Mesothelial cell of epicardium (in vitro differentiated cells): ENCODE data around the gene ZNF878. TPM values are rescaled to one million over a fixed set of nuclear protein-coding genes. Genes with fewer than 3 reads are reported as not detected.

Experiments used
- DNase-seq, 2 experiments: peaks; one replicate each; pipeline ENCODE4 v3.0.0; 2021; ENCODE audit warnings: low spot score in 2 of 2; ENCODE audit not compliant: unreplicated experiment in 2 of 2
- H3K27ac Mint-ChIP-seq: 2 replicates; pipeline ENCODE4 v1.8.0; 2021; ENCODE audit warnings: mixed read lengths
- H3K27me3 Mint-ChIP-seq: 2 replicates; pipeline ENCODE4 v1.8.0; 2021; ENCODE audit warnings: low read depth, mixed read lengths
- H3K36me3 Mint-ChIP-seq: 2 replicates; pipeline ENCODE4 v1.8.0; 2021; ENCODE audit warnings: mixed read lengths
- H3K4me1 Mint-ChIP-seq: 2 replicates; pipeline ENCODE4 v1.8.0; 2021; ENCODE audit warnings: mixed read lengths
- H3K4me3 Mint-ChIP-seq: 2 replicates; pipeline ENCODE4 v1.8.0; 2021; ENCODE audit warnings: mild to moderate bottlenecking, moderate library complexity, mixed read lengths
- H3K9me3 Mint-ChIP-seq: 2 replicates; pipeline ENCODE4 v1.8.0; 2021; ENCODE audit warnings: mixed read lengths
- CTCF ChIP-seq: fragments of 200-600 bp; sonication (generic); IDR thresholded peaks from one replicate; pipeline ENCODE4 v1.5.0; 2021; ENCODE audit warnings: antibody characterized with exemption; ENCODE audit not compliant: unreplicated experiment
- total RNA-seq: library from RNA; stranded (reverse); gene quantifications from 3 replicates; pipeline ENCODE4 v1.2.1, GENCODE V29; 2021

Gene ZNF878
- total RNA-seq, 1 donor from 2014 or later = 0.40 TPM

DNA sequence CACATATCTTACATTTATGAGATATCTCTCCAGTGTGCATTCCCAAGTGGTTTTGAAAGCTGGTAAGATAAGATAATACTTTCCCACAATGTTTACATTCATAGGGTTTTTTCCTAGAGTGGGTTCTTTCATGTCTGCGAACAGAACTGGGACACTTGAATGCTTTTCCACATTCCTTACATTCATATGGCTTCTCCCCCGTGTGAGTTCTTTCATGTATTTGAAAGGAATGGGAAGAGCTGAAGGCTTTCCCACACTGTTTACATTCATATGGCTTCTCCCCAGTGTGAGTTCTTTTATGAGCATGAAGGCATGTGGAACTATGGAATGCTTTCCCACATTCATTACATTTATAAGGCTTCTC, 37.0 kb downstream of the ZNF878 start:
- peaks cover 71% of the 10 kb centered on the region for H3K36me3 Mint-ChIP-seq
- H3K9me3 Mint-ChIP-seq = peaks cover 54% of the 10 kb centered on the region
- H3K27me3 Mint-ChIP-seq = no peaks in the 10 kb centered on the region
- no peak overlapping the region for H3K27ac Mint-ChIP-seq
- H3K4me3 Mint-ChIP-seq = no peak overlapping the region
- no peaks in the 10 kb centered on the region for H3K4me1 Mint-ChIP-seq
- TF ChIP-seq CTCF = no peak
- no peak for DNase-seq

- Mint-ChIP-seq H3K9me3 (peaks cover 51% of the 10 kb centered on the region), H3K4me3 (no peak overlapping the region), H3K4me1 (no peaks in the 10 kb centered on the region), H3K36me3 (peaks cover 72% of the 10 kb centered on the region), H3K27ac (no peak overlapping the region), H3K27me3 (no peaks in the 10 kb centered on the region)
- TF ChIP-seq CTCF = no peak
- no peak for DNase-seq
Observed at GRCh38 chr19:12015015-12015752, 37.6 kb downstream of the ZNF878 start.

GRCh38 chr19:12000152-12000981, 52.4 kb downstream of the ZNF878 start:
- peaks cover 40% of the 10 kb centered on the region for H3K36me3 Mint-ChIP-seq

DNA sequence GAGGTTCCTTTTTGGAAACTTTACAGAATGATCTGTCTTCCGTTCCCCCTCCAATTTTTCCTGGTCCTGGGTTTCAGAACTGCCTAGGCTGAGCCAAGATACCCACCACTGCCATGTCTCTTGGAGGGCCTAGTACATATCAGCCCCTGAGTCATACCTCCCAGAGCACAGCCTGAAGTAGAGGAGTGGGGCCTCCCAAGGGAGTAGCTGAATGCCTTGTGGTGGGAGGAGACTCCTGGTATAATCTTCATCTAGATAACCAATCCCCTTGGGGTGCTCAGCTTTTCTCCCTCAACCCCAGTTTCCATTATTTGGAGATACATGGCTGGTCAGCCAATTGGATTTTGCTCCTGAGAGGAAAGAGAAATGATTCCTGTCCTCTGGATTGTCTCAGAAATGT, 57.6 kb downstream of the ZNF878 start:
- no peak for TF ChIP-seq CTCF
- Mint-ChIP-seq H3K4me1 (no peaks in the 10 kb centered on the region), H3K36me3 (peaks cover 27% of the 10 kb centered on the region), H3K27me3 (no peaks in the 10 kb centered on the region), H3K4me3 (no peak overlapping the region), H3K9me3 (peaks cover 21% of the 10 kb centered on the region), H3K27ac (no peak overlapping the region)
- no peak for DNase-seq

More at GRCh38 chr19:12000152-12000981, 52.4 kb downstream of the ZNF878 start:
- Mint-ChIP-seq H3K27ac (no peak overlapping the region), H3K27me3 (no peaks in the 10 kb centered on the region), H3K4me1 (no peaks in the 10 kb centered on the region), H3K9me3 (peaks cover 28% of the 10 kb centered on the region), H3K4me3 (no peak overlapping the region)
- no peak for DNase-seq
- TF ChIP-seq CTCF = no peak

Other genes with a start within 250 kb of the ZNF878 start
- 20.2 to 21.6 TPM (median 20.7 TPM) in 3 replicates for gene ZNF440, start 238.7 kb downstream of the ZNF878 start, total RNA-seq
- gene ZNF439, start 204.2 kb downstream of the ZNF878 start, total RNA-seq = 6.2 to 8.8 TPM (median 6.4 TPM) in 3 replicates
- gene ZNF69, start 165.2 kb downstream of the ZNF878 start, total RNA-seq = 25.1 to 27.8 TPM (median 27.8 TPM) in 3 replicates
- 13.4 to 15.0 TPM (median 14.2 TPM) in 3 replicates for gene ZNF700, start 127.9 kb downstream of the ZNF878 start, total RNA-seq
- 5.9 to 7.2 TPM (median 7.1 TPM) in 3 replicates for gene ZNF763, start 87.9 kb downstream of the ZNF878 start, total RNA-seq
- 16.5 to 20.6 TPM (median 16.5 TPM) in 3 replicates for gene ZNF433, start 17.3 kb downstream of the ZNF878 start, total RNA-seq
- gene ZNF844, start 11.8 kb upstream of the ZNF878 start, total RNA-seq = 13.5 to 15.1 TPM (median 13.5 TPM) in 3 replicates
- gene ZNF20, start 87.4 kb upstream of the ZNF878 start, total RNA-seq = 8.7 to 11.1 TPM (median 10.6 TPM) in 3 replicates
- 22.9 to 24.4 TPM (median 23.5 TPM) in 3 replicates for gene ZNF625, start 103.8 kb upstream of the ZNF878 start, total RNA-seq
- 16.5 to 18.7 TPM (median 17.9 TPM) in 3 replicates for gene ZNF136, start 110.1 kb upstream of the ZNF878 start, total RNA-seq
- 12.6 to 15.3 TPM (median 13.5 TPM) in 3 replicates for gene ZNF44, start 241.9 kb upstream of the ZNF878 start, total RNA-seq